Hepatic stellate cell (primary cell): ENCODE measurements around the gene ACYP1.

Experiments
- DNase-seq: peaks from one replicate; pipeline ENCODE4 v3.0.0; 2011; ENCODE audit warnings: low spot score

ACYP1 gene

GRCh38 chr14:75063491-75064204, at the start of gene ACYP1:
ACYP1 (minus strand) TSS chr14:75064024; CDS start chr14:75063553, 471 bp downstream.
- DNase-seq, result peak; percentile 95

- no peak for DNase-seq
These were observed 46.1 kb upstream of the ACYP1 start for GRCh38 chr14:75109877-75110276.

- DNase-seq, result no peak
These were observed 43.4 kb upstream of the ACYP1 start for GRCh38 chr14:75107186-75107585.

GRCh38 chr14:75101491-75101890, 37.7 kb upstream of the ACYP1 start:
- DNase-seq, result no peak

GRCh38 chr14:75098682-75099081, 34.9 kb upstream of the ACYP1 start:
- DNase-seq, result no peak

GRCh38 chr14:75098212-75098611, 34.4 kb upstream of the ACYP1 start:
- no peak for DNase-seq

GRCh38 chr14:75096959-75097358, 33.1 kb upstream of the ACYP1 start:
- no peak for DNase-seq

- DNase-seq, result no peak
These were observed 31.9 kb upstream of the ACYP1 start for GRCh38 chr14:75095690-75096089.

GRCh38 chr14:75094896-75095295, 31.1 kb upstream of the ACYP1 start:
- no peak for DNase-seq

GRCh38 chr14:75092698-75093097, 28.9 kb upstream of the ACYP1 start:
- no peak for DNase-seq

GRCh38 chr14:75091251-75091650, 27.4 kb upstream of the ACYP1 start:
- no peak for DNase-seq

GRCh38 chr14:75090353-75090752, 26.5 kb upstream of the ACYP1 start:
- DNase-seq, result no peak

GRCh38 chr14:75088566-75089373, 24.9 kb upstream of the ACYP1 start:
- peak; percentile 44 for DNase-seq

GRCh38 chr14:75088153-75088552, 24.3 kb upstream of the ACYP1 start:
- DNase-seq, result no peak

GRCh38 chr14:75084513-75084912, 20.7 kb upstream of the ACYP1 start:
- no peak for DNase-seq

GRCh38 chr14:75083271-75083670, 19.4 kb upstream of the ACYP1 start:
- no peak for DNase-seq

- no peak for DNase-seq
These were observed 17.9 kb upstream of the ACYP1 start for GRCh38 chr14:75081660-75082229.

- no peak for DNase-seq
These were observed 15.7 kb upstream of the ACYP1 start for GRCh38 chr14:75079521-75079920.

- DNase-seq, result no peak
These were observed 14.0 kb upstream of the ACYP1 start for GRCh38 chr14:75077794-75078193.

- no peak for DNase-seq
These were observed 6.6 kb upstream of the ACYP1 start for GRCh38 chr14:75070383-75070782.

GRCh38 chr14:75069811-75070145, 6.0 kb upstream of the ACYP1 start:
- no peak for DNase-seq

GRCh38 chr14:75069121-75069810, 5.4 kb upstream of the ACYP1 start, which contains the start of gene ZC2HC1C:
ZC2HC1C (plus strand) TSS chr14:75069641; CDS start chr14:75070574, 933 bp downstream.
- DNase-seq, result peak; percentile 92
